Mesenchymal stem cell (in vitro differentiated cells and primary cell): ENCODE data around the gene TRPM3. TPM values are rescaled to one million over a fixed set of nuclear protein-coding genes. Genes with fewer than 3 reads are reported as not detected.
A peak's percentile ranks its signal among the peaks of the same experiment; 100 is the strongest.

ENCODE experiments used
- DNase-seq: peaks from one replicate; pipeline ENCODE4 v3.0.0-alpha.2; 2013
- H2AFZ ChIP-seq: one replicate; pipeline ENCODE4 v1.6.1; 2013; ENCODE audit warnings: low read depth, mild to moderate bottlenecking, control low read depth, inconsistent platforms, low read length, moderate library complexity
- H2AK5ac ChIP-seq: 2 replicates; pipeline ENCODE4 v1.6.1; 2013; ENCODE audit warnings: low read length, moderate library complexity, mild to moderate bottlenecking, inconsistent platforms; ENCODE audit not compliant: severe bottlenecking
- H2BK120ac ChIP-seq: one replicate; pipeline ENCODE4 v1.6.1; 2013; ENCODE audit warnings: low read depth, mild to moderate bottlenecking, inconsistent platforms, low read length, moderate library complexity
- H2BK12ac ChIP-seq, 2 experiments: one replicate each; pipeline ENCODE4 v1.6.1; 2013; ENCODE audit warnings: inconsistent platforms in 2 of 2, low read length in 2 of 2, mild to moderate bottlenecking in 2 of 2, moderate library complexity in 2 of 2, control low read depth in 1 of 2
- H2BK15ac ChIP-seq: one replicate; pipeline ENCODE4 v1.6.1; 2013; ENCODE audit warnings: mild to moderate bottlenecking, low read depth, inconsistent platforms; ENCODE audit not compliant: poor library complexity, severe bottlenecking
- H2BK5ac ChIP-seq: 2 replicates; pipeline ENCODE4 v1.6.1; 2013; ENCODE audit warnings: low read depth, mild to moderate bottlenecking, low read length, control low read depth, inconsistent platforms; ENCODE audit not compliant: poor library complexity, severe bottlenecking
- H3K14ac ChIP-seq, 2 experiments: one replicate each; pipeline ENCODE4 v1.6.1; 2013; ENCODE audit warnings: inconsistent platforms in 2 of 2, low read length in 2 of 2, control low read depth in 1 of 2, mild to moderate bottlenecking in 1 of 2, moderate library complexity in 1 of 2
- H3K18ac ChIP-seq, 2 experiments: one replicate each; pipeline ENCODE4 v1.6.1; 2013; ENCODE audit warnings: inconsistent platforms in 2 of 2, low read length in 2 of 2, control low read depth in 1 of 2, low read depth in 1 of 2, mild to moderate bottlenecking in 1 of 2
- H3K23ac ChIP-seq, 2 experiments: one replicate each; pipeline ENCODE4 v1.6.1; 2013; ENCODE audit warnings: inconsistent platforms in 2 of 2, low read length in 2 of 2, mild to moderate bottlenecking in 2 of 2, moderate library complexity in 2 of 2, control low read depth in 1 of 2
- H3K27ac ChIP-seq: 2 replicates; pipeline ENCODE4 v1.5.1; 2013; ENCODE audit warnings: mild to moderate bottlenecking, moderate library complexity, low read length, control low read depth, inconsistent platforms; ENCODE audit not compliant: poor library complexity, severe bottlenecking
- H3K27me3 ChIP-seq, 2 experiments: 2 replicates each; pipeline versions ENCODE4 v1.6.1 to v1.7.0; 2013; ENCODE audit warnings: low read length in 2 of 2, mild to moderate bottlenecking in 2 of 2, moderate library complexity in 2 of 2, control low read depth in 1 of 2, inconsistent platforms in 1 of 2; ENCODE audit not compliant: control insufficient read depth in 1 of 2, insufficient read depth in 1 of 2
- H3K36me3 ChIP-seq, 2 experiments: 2 replicates each; pipeline versions ENCODE4 v1.6.1 to v1.7.0; 2013; ENCODE audit warnings: low read length in 2 of 2, control low read depth in 1 of 2, inconsistent platforms in 1 of 2, low read depth in 1 of 2, mild to moderate bottlenecking in 1 of 2; ENCODE audit not compliant: insufficient read depth in 2 of 2, control insufficient read depth in 1 of 2
- H3K4ac ChIP-seq, 2 experiments: one replicate each; pipeline ENCODE4 v1.6.1; 2013; ENCODE audit warnings: inconsistent platforms in 2 of 2, low read length in 2 of 2, mild to moderate bottlenecking in 2 of 2, moderate library complexity in 2 of 2, control low read depth in 1 of 2, low read depth in 1 of 2
- H3K4me1 ChIP-seq: 2 replicates; pipeline ENCODE4 v1.6.1; 2013; ENCODE audit warnings: low read depth, low read length, control low read depth; ENCODE audit not compliant: control insufficient read depth, insufficient read depth
- H3K4me2 ChIP-seq: 2 replicates; pipeline ENCODE4 v1.6.1; 2013; ENCODE audit warnings: low read length, mild to moderate bottlenecking, inconsistent platforms; ENCODE audit not compliant: poor library complexity, severe bottlenecking
- H3K4me3 ChIP-seq, 2 experiments: 2 replicates each; pipeline versions ENCODE4 v1.5.1 to v1.7.0; 2013; ENCODE audit warnings: low read length in 2 of 2, mild to moderate bottlenecking in 2 of 2, control low read depth in 1 of 2, low read depth in 1 of 2; ENCODE audit not compliant: insufficient read depth in 1 of 2
- H3K79me1 ChIP-seq: replicated peaks from 2 replicates; pipeline ENCODE4 v1.6.1; 2013; ENCODE audit warnings: mild to moderate bottlenecking, control low read depth, low read length, inconsistent platforms; ENCODE audit not compliant: poor library complexity, severe bottlenecking
- H3K9ac ChIP-seq: 2 replicates; pipeline ENCODE4 v1.7.0; 2013; ENCODE audit warnings: mild to moderate bottlenecking, low read length, moderate library complexity
- H3K9me3 ChIP-seq: 2 replicates; pipeline ENCODE4 v1.7.0; 2013; ENCODE audit warnings: mild to moderate bottlenecking, low read length; ENCODE audit not compliant: control insufficient read depth
- H4K8ac ChIP-seq: one replicate; pipeline ENCODE4 v1.6.1; 2013; ENCODE audit warnings: inconsistent platforms, mild to moderate bottlenecking, low read length, moderate library complexity
- H4K91ac ChIP-seq: one replicate; pipeline ENCODE4 v1.6.1; 2013; ENCODE audit warnings: mild to moderate bottlenecking, low read length, inconsistent platforms
- WGBS: methylation state at CpG from one replicate; pipeline ENCODE4 v1.1.7; 2013; ENCODE audit warnings: mixed read lengths; 5-methylcytosine and 5-hydroxymethylcytosine counted together
- small RNA-seq: library from polyadenylated mRNA; stranded (forward); fragments of <200 nt; extraction: miRNeasy Mini kit (QIAGEN cat#:217004); gene quantifications from one replicate; pipeline ENCODE3, GENCODE V24; 2013; ENCODE audit warnings: low read depth

The TRPM3 gene

GRCh38 chr9:70479880-70480291, 641.5 kb downstream of the TRPM3 start:
- H2AK5ac ChIP-seq, result no peak overlapping the region
- H2BK5ac ChIP-seq, result no peak overlapping the region
- no peaks in the 10 kb centered on the region for H3K36me3 ChIP-seq
- H3K27me3 ChIP-seq, result no peaks in the 10 kb centered on the region
- peak overlapping the region; percentile 91 for H4K91ac ChIP-seq
- peak overlapping the region; percentile 57 to 65 for H3K4ac ChIP-seq
- peak; percentile 80 for DNase-seq
- H3K4me2 ChIP-seq, result no peak overlapping the region
- H2AFZ ChIP-seq, result no peak overlapping the region
- peak overlapping the region; percentile 83 for H3K9ac ChIP-seq
- H3K23ac ChIP-seq, result no peak overlapping the region
- no peak overlapping the region for H3K14ac ChIP-seq
- H3K18ac ChIP-seq, result peak overlapping the region; percentile 73 to 97
- H2BK12ac ChIP-seq, result peak overlapping the region; percentile 88 to 97
- peak overlapping the region; percentile 7 for H3K27ac ChIP-seq
- peak overlapping the region; percentile 78 for H4K8ac ChIP-seq
- H3K9me3 ChIP-seq, result no peaks in the 10 kb centered on the region
- H3K4me3 ChIP-seq, result no peak overlapping the region
- H3K4me1 ChIP-seq, result peaks cover 10% of the 10 kb centered on the region
- peak overlapping the region; percentile 84 for H2BK15ac ChIP-seq
- H3K79me1 ChIP-seq, result no peaks in the 10 kb centered on the region
- peak overlapping the region; percentile 29 for H2BK120ac ChIP-seq
- WGBS, result 9% methylated on average over 5 of the region's 5 CpGs

Small RNA genes lying within 50 kb of the gene (small RNA-seq; reads per million reads assigned to genes)
- gene MIR204 (13.8 reads per million, percentile 83 among the genes with 10 or more reads in this experiment), gene RN7SL726P (not detected)
